HG02852 (cell line): ENCODE data around the gene SRSF2.
"Not testable (repeated sequence)": the region's sequence is repeated elsewhere in the genome, so short reads cannot be mapped to it uniquely, and the experiment has no call there.

ENCODE experiments used
- ATAC-seq: cut with Tn5 transposase; IDR thresholded peaks from one replicate; pipeline ENCODE4 v1.9.1; 2021; ENCODE audit warnings: mild to moderate bottlenecking, moderate library complexity; ENCODE audit not compliant: unreplicated experiment

SRSF2 gene, protein sequence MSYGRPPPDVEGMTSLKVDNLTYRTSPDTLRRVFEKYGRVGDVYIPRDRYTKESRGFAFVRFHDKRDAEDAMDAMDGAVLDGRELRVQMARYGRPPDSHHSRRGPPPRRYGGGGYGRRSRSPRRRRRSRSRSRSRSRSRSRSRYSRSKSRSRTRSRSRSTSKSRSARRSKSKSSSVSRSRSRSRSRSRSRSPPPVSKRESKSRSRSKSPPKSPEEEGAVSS

DNA sequence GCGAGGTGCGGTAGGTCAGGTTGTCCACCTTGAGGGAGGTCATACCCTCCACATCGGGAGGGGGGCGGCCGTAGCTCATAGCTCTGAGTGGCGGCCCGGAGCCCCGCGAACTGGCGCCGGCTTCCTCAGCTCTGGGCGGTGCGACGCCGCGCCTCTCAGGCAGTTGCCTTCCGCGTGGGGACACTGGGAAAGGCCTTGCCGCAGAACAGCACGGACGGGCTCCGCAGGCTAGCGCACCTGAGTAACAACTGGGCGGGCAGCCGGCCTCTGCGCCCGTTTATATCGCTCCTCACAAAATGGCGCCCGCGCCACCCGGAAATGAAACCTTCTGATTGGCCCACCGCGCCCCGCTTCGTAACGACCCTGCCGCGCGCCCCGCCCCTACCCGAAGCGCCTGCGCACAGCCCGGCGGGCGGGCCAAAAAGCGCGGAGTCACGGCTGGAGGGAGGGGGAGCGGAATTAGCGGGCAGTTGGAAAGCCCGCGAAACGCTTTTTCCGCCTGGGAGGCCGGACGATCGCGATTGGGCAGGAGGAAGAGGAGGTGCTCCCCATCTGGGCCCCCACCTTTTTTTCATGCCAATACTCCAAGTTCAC, at the start of gene SRSF2:
Gene SRSF2 (minus strand): TSS at position 250 of the 594 bp plus-strand sequence. CDS start 171 bp downstream, at position 79.
- peak; percentile 57 for ATAC-seq

GRCh38 chr17:76784926-76785325, 47.8 kb upstream of the SRSF2 start:
- ATAC-seq = no peak

DNA sequence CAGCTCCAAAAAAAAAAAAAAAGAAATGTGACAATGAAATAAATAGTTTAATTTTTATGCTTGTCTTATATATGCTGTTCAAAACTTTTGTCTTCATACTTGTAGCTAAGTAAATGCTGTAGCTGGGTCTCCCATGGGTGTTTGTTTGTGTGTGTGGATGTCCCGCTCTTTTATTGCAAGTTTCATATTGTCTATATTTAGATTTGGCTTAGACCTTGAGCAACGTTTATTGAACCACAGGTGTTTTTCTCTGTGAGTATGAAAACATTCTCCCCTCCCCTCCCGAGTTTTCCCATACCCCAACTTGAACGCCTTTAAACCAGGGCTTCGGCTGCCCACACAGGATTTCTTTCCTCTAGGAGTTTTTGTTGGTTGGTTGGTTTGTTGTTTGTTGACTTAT, 46.0 kb upstream of the SRSF2 start:
- no peak for ATAC-seq

GRCh38 chr17:76781056-76781982, 44.2 kb upstream of the SRSF2 start:
- no peak for ATAC-seq

DNA sequence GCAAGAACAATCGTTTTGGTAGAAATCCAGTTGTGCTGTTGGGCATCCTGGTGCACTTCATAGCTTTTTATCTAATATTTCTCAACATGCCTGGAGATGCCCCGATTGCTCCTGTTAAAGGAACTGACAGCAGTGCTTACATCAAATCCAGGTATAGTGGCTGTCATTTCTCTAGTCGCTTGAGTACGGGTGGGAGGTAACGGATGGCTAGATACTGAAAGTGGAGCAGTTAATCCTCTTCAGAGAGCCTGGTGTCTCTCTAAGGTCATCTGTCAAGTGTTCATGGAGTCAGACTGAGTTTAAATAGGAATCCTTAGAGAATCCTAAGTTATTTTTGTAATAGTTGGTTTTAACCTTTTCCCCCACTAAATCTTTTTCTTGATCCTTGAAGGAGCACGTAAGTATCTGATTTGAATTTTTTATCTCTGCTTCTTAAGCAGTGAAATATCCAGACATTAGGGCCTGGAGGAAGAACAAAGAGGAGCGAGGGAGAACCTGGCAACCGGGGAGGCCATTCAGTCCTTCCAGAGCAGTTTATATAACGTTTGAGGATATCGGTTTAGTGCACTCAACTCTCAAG, 38.0 kb upstream of the SRSF2 start:
- no peak for ATAC-seq

- no peak for ATAC-seq
Observed at GRCh38 chr17:76772842-76773525, 35.9 kb upstream of the SRSF2 start.

- no peak for ATAC-seq
Observed at GRCh38 chr17:76758570-76758969, 21.4 kb upstream of the SRSF2 start.

- ATAC-seq = no peak
Observed at GRCh38 chr17:76757256-76757655, 20.1 kb upstream of the SRSF2 start.

- no peak for ATAC-seq
Observed at GRCh38 chr17:76755285-76755684, 18.2 kb upstream of the SRSF2 start.

DNA sequence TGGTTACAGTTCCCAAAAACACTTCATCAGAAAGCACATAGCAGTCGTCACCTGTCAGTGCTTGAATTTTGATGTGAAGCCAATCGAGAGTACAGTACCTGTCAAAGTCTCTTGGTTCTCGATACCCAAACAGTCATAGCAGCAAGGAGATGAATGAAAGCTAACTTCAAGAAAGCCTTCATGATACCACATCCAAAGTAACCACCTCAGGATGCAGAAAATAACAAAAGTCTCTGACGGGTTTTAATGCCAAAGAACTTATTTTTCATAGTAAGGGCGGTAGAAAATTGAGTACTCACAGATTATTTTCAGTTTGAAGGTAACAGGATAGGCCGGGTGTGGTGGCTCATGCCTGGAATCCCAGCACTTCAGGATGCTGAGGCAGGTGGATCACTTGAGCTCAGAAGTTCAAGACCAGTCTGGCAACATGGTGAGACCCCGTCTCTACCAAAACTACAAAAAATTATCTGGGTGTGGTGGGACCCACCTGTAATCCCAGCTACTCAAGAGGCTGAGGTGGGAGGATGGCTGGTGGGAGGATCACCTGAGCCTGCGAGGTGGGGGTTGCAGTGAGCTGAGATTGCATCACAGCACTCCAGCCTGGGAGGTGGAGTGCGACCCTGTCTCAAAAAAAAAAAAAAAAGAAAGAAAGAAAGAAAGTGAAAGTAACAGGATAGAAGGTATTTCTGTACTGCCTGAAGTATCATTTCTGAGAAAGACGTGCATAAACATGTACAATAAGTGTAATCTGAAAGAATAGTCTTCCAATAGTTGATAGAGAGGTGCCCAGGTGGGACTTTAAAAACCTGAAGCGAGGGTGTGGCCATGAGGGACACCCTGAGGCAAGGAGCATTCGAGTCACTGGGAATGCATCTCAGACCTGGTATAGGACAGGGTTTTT, 16.2 kb upstream of the SRSF2 start:
- no peak for ATAC-seq

DNA sequence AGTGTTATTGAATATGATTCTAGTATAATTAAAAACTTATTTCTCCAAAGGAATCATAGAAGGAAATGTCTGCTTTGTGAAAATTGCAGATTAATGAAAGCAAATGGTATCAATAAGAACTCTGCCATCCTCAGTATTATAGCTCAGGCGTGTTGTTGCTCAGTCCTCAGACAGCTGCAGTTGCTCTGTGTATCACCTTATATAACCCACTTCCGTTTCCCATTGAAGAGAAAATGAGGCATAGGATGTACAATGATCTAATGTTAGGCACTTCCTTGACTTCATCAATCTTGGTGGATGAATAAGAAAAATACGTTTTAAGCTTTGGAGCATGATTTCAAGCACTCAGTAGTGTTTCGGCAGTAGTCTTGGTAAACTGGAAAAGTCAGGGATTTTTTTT, 14.9 kb upstream of the SRSF2 start:
- no peak for ATAC-seq

GRCh38 chr17:76751416-76751993, 14.4 kb upstream of the SRSF2 start:
- ATAC-seq = no peak

GRCh38 chr17:76748657-76749056, 11.5 kb upstream of the SRSF2 start:
- ATAC-seq = no peak

DNA sequence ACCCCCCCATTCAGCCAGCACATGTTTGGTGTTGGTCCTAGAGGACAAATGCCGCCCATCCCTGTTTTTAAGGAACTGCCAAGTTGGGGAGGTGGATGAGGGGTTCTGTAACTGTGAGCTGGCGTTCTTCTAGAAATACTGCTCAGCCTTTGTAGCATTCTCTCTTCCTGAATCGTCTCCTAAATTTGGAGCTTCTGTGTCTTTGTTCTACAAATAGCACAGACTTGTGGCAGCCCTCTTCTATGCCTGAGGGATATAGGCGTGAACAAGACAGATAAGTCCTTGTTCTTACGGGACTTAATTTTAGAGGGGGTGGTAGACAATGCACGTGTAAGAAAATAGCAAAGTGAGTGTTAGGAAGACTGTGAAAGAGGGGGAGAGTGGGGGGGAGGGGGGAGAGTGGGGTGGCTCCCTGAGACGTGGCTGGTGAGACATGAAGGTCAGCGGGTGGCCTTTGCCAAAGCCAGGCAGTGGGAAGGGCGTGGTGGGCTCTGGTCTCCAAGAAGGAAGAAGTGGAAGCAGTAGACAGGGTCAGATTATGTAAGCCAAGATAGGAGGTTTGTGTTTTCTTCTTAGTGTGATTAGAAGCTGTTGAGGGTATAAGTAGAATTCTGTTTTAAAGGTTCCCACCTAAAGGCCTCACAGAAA, 10.7 kb upstream of the SRSF2 start:
- ATAC-seq = no peak

- ATAC-seq = not testable (repeated sequence)
Observed at GRCh38 chr17:76745785-76746184, 8.7 kb upstream of the SRSF2 start.

GRCh38 chr17:76744747-76745146, 7.6 kb upstream of the SRSF2 start:
- no peak for ATAC-seq

DNA sequence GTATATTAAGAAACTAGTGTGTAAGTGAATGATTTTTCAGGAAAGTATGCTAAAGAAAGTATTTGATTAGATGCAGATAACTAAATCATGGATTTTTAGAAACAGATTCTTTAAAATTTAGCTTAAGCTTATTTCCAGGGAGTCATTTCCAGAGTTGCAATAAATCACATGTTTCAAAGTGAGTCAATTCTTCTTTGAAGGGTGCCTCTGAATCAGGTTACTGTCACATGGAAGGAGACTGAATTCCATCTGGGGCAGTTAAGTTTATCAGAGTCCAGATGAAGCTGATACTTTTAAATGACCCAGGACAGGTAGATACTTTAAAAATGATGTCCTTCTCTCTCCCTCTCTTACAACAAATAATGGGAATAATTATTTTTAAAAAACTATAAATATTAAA, 5.8 kb upstream of the SRSF2 start:
- no peak for ATAC-seq

DNA sequence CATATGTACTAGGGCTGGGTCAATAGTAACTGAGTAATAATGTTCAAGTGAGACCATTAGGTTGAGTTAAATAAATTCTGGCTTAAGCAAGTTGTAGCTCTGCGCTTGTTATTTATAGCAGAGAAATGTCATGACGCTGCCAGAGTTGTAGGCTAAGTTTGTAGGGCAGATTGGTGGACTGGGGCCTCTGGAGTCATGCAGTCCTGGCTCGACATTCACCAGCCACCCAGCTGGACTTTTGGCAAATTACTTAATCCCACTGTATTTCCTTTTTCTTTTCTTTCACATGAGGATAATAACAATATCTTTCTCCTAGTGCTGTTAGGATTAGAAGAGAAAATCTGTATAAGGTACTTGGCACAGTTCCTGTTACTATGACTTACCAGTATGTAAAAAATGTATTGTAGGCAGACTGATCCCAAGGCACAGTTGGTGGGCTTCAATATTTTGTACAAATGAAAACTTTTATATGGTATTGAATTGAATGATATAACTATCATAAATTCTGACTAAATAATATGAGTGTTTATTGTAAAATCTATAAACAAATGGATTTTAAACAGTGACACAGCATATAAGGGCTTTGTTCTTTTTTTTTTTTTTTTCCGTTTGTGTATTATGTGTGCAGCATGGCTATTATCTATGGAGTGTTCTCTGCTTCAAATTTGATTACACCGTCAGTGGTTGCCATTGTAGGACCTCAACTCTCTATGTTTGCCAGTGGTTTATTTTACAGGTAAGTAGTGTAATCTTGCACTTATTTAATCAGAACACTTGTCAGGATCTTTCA, 3.4 kb upstream of the SRSF2 start:
- ATAC-seq = no peak
